HepG2 (cell line): ENCODE results near the gene PDE9A. TPM values are rescaled to one million over a fixed set of nuclear protein-coding genes. Genes with fewer than 3 reads are reported as not detected.

Experiments used
- ELF3 ChIP-seq: IDR thresholded peaks from 2 replicates; pipeline ENCODE4 v1.6.1; 2016; ENCODE audit warnings: missing genetic modification reagents, missing compliant biosample characterization
- GATA4 ChIP-seq: sonication (generic); IDR thresholded peaks from 2 replicates; pipeline ENCODE4 v1.6.1; 2016; ENCODE audit warnings: antibody characterized with exemption, low read depth, borderline replicate concordance
- KMT2B ChIP-seq: IDR thresholded peaks from 2 replicates; pipeline ENCODE4 v1.6.1; 2016; ENCODE audit warnings: missing genetic modification reagents, missing compliant biosample characterization
- MTA3 ChIP-seq: sonication (generic); formaldehyde crosslinking; IDR thresholded peaks from 2 replicates; pipeline ENCODE4 v1.4.0; 2020; ENCODE audit warnings: missing genetic modification reagents
- PCBP1 ChIP-seq: fragments of 200-400 bp; formaldehyde crosslinking; IDR thresholded peaks from 2 replicates; pipeline ENCODE4 v1.6.1; 2017; ENCODE audit warnings: mild to moderate bottlenecking, low read depth, low read length, borderline replicate concordance
- SAP130 ChIP-seq: IDR thresholded peaks from 2 replicates; pipeline ENCODE4 v1.6.1; 2016; ENCODE audit warnings: low read depth
- SP2 ChIP-seq: sonication (generic); formaldehyde crosslinking; IDR thresholded peaks from 2 replicates; pipeline ENCODE4 v1.5.1; 2020; ENCODE audit warnings: mild to moderate bottlenecking, missing genetic modification reagents
- SUZ12 ChIP-seq: fragments of 150-350 bp; IDR thresholded peaks from 2 replicates; pipeline ENCODE4 v1.6.1; 2014; ENCODE audit warnings: low read depth, low read length
- THYN1 ChIP-seq: sonication (generic); formaldehyde crosslinking; IDR thresholded peaks from 2 replicates; pipeline ENCODE4 v1.8.1; 2023; ENCODE audit warnings: low read depth, mild to moderate bottlenecking, moderate library complexity, missing genetic modification reagents, borderline replicate concordance
- ZFP36L1 ChIP-seq: sonication (generic); formaldehyde crosslinking; IDR thresholded peaks from 2 replicates; pipeline ENCODE4 v1.8.0; 2022; ENCODE audit warnings: mild to moderate bottlenecking, missing genetic modification reagents, moderate library complexity
- ZNF205 ChIP-seq: IDR thresholded peaks from 2 replicates; pipeline ENCODE4 v1.6.1; 2018; ENCODE audit warnings: missing biosample characterization, missing genetic modification reagents
- ZNF256 ChIP-seq: sonication (generic); formaldehyde crosslinking; conservative IDR thresholded peaks from 2 replicates; pipeline ENCODE4 v1.4.0; 2020; ENCODE audit warnings: missing genetic modification reagents
- ZNF329 ChIP-seq: sonication (generic); formaldehyde crosslinking; IDR thresholded peaks from 2 replicates; pipeline ENCODE4 v1.9.0; 2021; ENCODE audit warnings: low read depth, mild to moderate bottlenecking, missing genetic modification reagents
- ZNF335 ChIP-seq: sonication (generic); formaldehyde crosslinking; IDR thresholded peaks from 2 replicates; pipeline ENCODE4 v1.4.0; 2020; ENCODE audit warnings: missing genetic modification reagents
- ZNF543 ChIP-seq: sonication (generic); formaldehyde crosslinking; IDR thresholded peaks from 2 replicates; pipeline ENCODE4 v1.4.0; 2020; ENCODE audit warnings: mild to moderate bottlenecking, missing genetic modification reagents
- ZNF564 ChIP-seq: sonication (generic); formaldehyde crosslinking; IDR thresholded peaks from 2 replicates; pipeline ENCODE4 v1.8.1; 2023; ENCODE audit warnings: mild to moderate bottlenecking, missing genetic modification reagents
- ZNF749 ChIP-seq: sonication (generic); formaldehyde crosslinking; IDR thresholded peaks from 2 replicates; pipeline ENCODE4 v1.8.0; 2022; ENCODE audit warnings: mild to moderate bottlenecking, missing genetic modification reagents, moderate library complexity, borderline replicate concordance
- ZNF75D ChIP-seq: sonication (generic); formaldehyde crosslinking; IDR thresholded peaks from 2 replicates; pipeline ENCODE4 v1.8.1; 2023; ENCODE audit warnings: missing genetic modification reagents, mild to moderate bottlenecking, borderline replicate concordance
- polyA plus RNA-seq, 8 experiments: library from polyadenylated mRNA; depleted of rRNA in 3 of 8; stranded (reverse) in 7 of 8; unstranded in 1 of 8; fragments of >200 nt; fragmentation: Illumina TruSeq in 4 of 8; extraction: Trizol in 4 of 8; gene quantifications; 2 replicates each; pipeline versions ENCODE4 v1.2.1 to v1.2.3, GENCODE V29; 2011 to 2016; ENCODE audit warnings: low read depth in 4 of 8, missing spikeins in 1 of 8, mixed read lengths in 1 of 8; ENCODE audit not compliant: insufficient read depth in 1 of 8
- total RNA-seq, 5 experiments: library from RNA; depleted of rRNA; stranded (reverse); fragments of >200 nt; fragmentation: Illumina TruSeq; extraction: Trizol; gene quantifications; 2 replicates each; pipeline ENCODE4 v1.2.3, GENCODE V29; 2016; ENCODE audit warnings: low read depth in 1 of 5
- TF ChIP-seq, protein P1 (sequence below): sonication (generic); formaldehyde crosslinking; IDR thresholded peaks from 2 replicates; pipeline ENCODE4 v1.5.0; 2020; ENCODE audit warnings: mild to moderate bottlenecking, low read depth, missing genetic modification reagents, borderline replicate concordance
- TF ChIP-seq, protein P2 (sequence below): sonication (generic); formaldehyde crosslinking; IDR thresholded peaks from 2 replicates; pipeline ENCODE4 v1.4.0; 2020; ENCODE audit warnings: missing genetic modification reagents, borderline replicate concordance
- TF ChIP-seq, protein P3 (sequence below): sonication (generic); formaldehyde crosslinking; IDR thresholded peaks from 2 replicates; pipeline ENCODE4 v1.5.0; 2020; ENCODE audit warnings: missing genetic modification reagents
- TF ChIP-seq, protein P4 (sequence below): sonication (generic); formaldehyde crosslinking; IDR thresholded peaks from 2 replicates; pipeline ENCODE4 v1.4.0; 2020; ENCODE audit warnings: missing genetic modification reagents, borderline replicate concordance
- TF ChIP-seq, protein P5 (sequence below): sonication (generic); formaldehyde crosslinking; IDR thresholded peaks from 2 replicates; pipeline ENCODE4 v1.9.0; 2022; ENCODE audit warnings: missing genetic modification reagents, mild to moderate bottlenecking, borderline replicate concordance

The PDE9A gene
- total and polyA plus RNA-seq, 2 of the 13 experiments (the other 11 are each of a cell fraction or from before 2014, with no cell fraction given), result 4.6 to 19.7 TPM

DNA sequence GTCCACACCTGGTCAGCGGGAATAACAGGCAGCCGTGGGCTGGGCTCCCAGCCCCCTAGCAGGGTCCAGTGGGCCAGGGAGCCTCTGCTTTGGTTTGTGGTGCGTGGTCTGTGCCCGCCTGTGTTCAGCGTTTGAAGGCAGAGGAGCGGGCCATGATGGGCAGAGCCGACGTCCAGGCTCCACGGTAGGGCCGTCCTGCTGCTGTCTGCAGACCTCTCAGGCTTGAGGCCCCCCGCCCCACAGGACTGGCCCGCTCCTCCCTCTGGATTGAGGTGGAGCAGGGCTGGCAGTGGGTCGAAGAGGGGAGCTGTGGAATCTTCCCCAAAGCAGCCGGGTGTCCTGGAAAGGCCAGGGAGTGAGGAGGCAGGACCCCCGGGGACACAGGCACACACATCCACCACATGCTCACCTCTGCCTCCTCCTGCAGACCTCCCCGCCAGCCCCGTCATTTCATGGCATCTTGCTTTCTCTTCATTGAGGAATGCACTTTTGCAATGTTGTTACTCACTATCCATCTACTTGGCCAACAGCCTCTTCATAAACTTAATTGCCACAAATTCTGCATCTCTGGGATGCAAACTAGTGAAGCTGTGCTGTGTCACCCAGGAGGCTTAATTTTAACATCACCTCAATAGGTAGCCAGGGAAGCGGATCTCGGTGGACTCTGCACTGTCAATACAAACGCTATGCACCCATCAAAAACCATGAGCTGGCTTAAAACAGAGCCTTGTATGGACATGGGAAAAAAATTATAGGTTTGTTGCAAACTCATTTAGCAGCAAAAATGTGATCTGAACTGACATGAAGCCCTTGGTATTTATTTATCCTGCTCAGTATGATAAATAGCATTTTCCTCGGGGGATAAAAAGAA is 85.9 kb downstream of the PDE9A start (continued):
- TF ChIP-seq, protein P1, sequence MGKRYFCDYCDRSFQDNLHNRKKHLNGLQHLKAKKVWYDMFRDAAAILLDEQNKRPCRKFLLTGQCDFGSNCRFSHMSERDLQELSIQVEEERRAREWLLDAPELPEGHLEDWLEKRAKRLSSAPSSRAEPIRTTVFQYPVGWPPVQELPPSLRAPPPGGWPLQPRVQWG (CRISPR knock-in tag), result no peak
- TF ChIP-seq, protein P2, sequence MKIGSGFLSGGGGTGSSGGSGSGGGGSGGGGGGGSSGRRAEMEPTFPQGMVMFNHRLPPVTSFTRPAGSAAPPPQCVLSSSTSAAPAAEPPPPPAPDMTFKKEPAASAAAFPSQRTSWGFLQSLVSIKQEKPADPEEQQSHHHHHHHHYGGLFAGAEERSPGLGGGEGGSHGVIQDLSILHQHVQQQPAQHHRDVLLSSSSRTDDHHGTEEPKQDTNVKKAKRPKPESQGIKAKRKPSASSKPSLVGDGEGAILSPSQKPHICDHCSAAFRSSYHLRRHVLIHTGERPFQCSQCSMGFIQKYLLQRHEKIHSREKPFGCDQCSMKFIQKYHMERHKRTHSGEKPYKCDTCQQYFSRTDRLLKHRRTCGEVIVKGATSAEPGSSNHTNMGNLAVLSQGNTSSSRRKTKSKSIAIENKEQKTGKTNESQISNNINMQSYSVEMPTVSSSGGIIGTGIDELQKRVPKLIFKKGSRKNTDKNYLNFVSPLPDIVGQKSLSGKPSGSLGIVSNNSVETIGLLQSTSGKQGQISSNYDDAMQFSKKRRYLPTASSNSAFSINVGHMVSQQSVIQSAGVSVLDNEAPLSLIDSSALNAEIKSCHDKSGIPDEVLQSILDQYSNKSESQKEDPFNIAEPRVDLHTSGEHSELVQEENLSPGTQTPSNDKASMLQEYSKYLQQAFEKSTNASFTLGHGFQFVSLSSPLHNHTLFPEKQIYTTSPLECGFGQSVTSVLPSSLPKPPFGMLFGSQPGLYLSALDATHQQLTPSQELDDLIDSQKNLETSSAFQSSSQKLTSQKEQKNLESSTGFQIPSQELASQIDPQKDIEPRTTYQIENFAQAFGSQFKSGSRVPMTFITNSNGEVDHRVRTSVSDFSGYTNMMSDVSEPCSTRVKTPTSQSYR (CRISPR knock-in tag), result no peak
- TF ChIP-seq SUZ12 (no peak), ZNF256 (no peak), THYN1 (CRISPR knock-in tag) (no peak), MTA3 (CRISPR knock-in tag) (no peak), ZNF335 (CRISPR knock-in tag) (no peak), ZNF543 (CRISPR knock-in tag) (no peak), KMT2B (CRISPR knock-in tag) (no peak), ZFP36L1 (CRISPR knock-in tag) (no peak), ZNF75D (CRISPR knock-in tag) (no peak), SAP130 (peak; percentile 54), ELF3 (CRISPR knock-in tag) (peak; percentile 34; the same call in 1 of the 2 replicates), GATA4 (no peak), ZNF205 (CRISPR knock-in tag) (no peak), SP2 (CRISPR knock-in tag) (no peak), ZNF749 (CRISPR knock-in tag) (no peak), PCBP1 (no peak), ZNF564 (no peak), ZNF329 (CRISPR knock-in tag) (no peak)
- TF ChIP-seq, protein P3, sequence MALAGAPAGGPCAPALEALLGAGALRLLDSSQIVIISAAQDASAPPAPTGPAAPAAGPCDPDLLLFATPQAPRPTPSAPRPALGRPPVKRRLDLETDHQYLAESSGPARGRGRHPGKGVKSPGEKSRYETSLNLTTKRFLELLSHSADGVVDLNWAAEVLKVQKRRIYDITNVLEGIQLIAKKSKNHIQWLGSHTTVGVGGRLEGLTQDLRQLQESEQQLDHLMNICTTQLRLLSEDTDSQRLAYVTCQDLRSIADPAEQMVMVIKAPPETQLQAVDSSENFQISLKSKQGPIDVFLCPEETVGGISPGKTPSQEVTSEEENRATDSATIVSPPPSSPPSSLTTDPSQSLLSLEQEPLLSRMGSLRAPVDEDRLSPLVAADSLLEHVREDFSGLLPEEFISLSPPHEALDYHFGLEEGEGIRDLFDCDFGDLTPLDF, result no peak
- TF ChIP-seq, protein P4, sequence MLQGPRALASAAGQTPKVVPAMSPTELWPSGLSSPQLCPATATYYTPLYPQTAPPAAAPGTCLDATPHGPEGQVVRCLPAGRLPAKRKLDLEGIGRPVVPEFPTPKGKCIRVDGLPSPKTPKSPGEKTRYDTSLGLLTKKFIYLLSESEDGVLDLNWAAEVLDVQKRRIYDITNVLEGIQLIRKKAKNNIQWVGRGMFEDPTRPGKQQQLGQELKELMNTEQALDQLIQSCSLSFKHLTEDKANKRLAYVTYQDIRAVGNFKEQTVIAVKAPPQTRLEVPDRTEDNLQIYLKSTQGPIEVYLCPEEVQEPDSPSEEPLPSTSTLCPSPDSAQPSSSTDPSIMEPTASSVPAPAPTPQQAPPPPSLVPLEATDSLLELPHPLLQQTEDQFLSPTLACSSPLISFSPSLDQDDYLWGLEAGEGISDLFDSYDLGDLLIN, result no peak
- TF ChIP-seq, protein P5, sequence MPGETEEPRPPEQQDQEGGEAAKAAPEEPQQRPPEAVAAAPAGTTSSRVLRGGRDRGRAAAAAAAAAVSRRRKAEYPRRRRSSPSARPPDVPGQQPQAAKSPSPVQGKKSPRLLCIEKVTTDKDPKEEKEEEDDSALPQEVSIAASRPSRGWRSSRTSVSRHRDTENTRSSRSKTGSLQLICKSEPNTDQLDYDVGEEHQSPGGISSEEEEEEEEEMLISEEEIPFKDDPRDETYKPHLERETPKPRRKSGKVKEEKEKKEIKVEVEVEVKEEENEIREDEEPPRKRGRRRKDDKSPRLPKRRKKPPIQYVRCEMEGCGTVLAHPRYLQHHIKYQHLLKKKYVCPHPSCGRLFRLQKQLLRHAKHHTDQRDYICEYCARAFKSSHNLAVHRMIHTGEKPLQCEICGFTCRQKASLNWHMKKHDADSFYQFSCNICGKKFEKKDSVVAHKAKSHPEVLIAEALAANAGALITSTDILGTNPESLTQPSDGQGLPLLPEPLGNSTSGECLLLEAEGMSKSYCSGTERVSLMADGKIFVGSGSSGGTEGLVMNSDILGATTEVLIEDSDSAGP (CRISPR knock-in tag), result no peak
